ENCODE measurements around the gene DNAH14.
"Not testable (repeated sequence)": the region's sequence is repeated elsewhere in the genome, so short reads cannot be mapped to it uniquely, and the experiment has no call there.

Gene DNAH14

DNA sequence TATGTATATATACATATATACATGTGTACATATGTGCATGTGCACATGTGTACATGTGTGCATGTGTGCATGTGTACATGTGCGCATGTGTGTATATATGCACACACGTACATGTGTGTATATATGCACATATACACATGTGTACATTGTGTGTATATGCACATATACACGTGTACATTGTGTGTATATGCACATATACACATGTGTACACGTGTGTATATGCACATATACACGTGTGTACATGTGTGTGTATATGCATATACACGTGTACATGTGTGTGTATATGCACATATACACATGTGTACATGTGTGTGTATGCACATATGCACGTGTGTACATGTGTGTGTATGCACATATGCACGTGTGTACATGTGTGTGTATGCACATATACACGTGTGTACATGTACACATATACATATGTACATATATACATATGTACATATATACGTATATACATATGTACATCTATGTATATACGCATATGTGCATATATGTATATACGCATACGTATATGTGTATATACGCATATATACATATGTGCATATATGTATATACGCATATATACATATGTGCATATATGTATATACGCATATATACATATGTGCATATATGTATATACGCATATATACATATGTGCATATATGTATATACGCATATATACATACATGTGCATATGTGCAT is 405.8 kb downstream of the DNAH14 start:
- H2BK5ac ChIP-seq (ENCODE audit: low read length); H2AK5ac ChIP-seq (ENCODE audit: low read length); H3K36me3 ChIP-seq (ENCODE audit: control insufficient read depth, insufficient read depth, low read length); H2BK15ac ChIP-seq (replicated peaks; ENCODE audit: low read depth); H4K8ac ChIP-seq (ENCODE audit: low read depth, low read length); H3K4me1 ChIP-seq (ENCODE audit: control insufficient read depth, low read depth, low read length); H3K79me2 ChIP-seq (ENCODE audit: control insufficient read depth, insufficient read depth, low read length); H2BK120ac ChIP-seq (ENCODE audit: low read depth, low read length); H3K27ac ChIP-seq (ENCODE audit: low read depth, low read length); H3K27me3 ChIP-seq (ENCODE audit: insufficient read depth, low read length, poor library complexity); H3K23ac ChIP-seq (ENCODE audit: low read length); H3K9ac ChIP-seq (ENCODE audit: low read length); DNase-seq; H3K4me2 ChIP-seq (ENCODE audit: low read length); H3K18ac ChIP-seq (ENCODE audit: low read length); H3K4ac ChIP-seq (ENCODE audit: low read depth, low read length); H3K56ac ChIP-seq (ENCODE audit: low read length); H3K79me1 ChIP-seq (ENCODE audit: low read length); H4K5ac ChIP-seq (ENCODE audit: low read length); H3K4me3 ChIP-seq (ENCODE audit: low read length): not testable (repeated sequence)
- WGBS (ENCODE audit: extremely low coverage, insufficient coverage, low lambda C conversion rate): no CpG with 5 or more reads among the region's 18 CpGs

GRCh38 chr1:225338545-225338944 is 409.1 kb downstream of the DNAH14 start:
- Histone ChIP-seq H3K9ac (ENCODE audit: low read length) (no peak overlapping the region), H3K4me2 (ENCODE audit: low read length) (no peak overlapping the region), H4K8ac (ENCODE audit: low read depth, low read length) (no peak overlapping the region), H2BK120ac (ENCODE audit: low read depth, low read length) (no peak overlapping the region), H3K56ac (ENCODE audit: low read length) (no peak overlapping the region), H3K27me3 (ENCODE audit: insufficient read depth, low read length, poor library complexity) (no peaks in the 10 kb centered on the region), H2AK5ac (ENCODE audit: low read length) (no peak overlapping the region), H3K4ac (ENCODE audit: low read depth, low read length) (no peak overlapping the region), H3K18ac (ENCODE audit: low read length) (no peak overlapping the region), H3K27ac (ENCODE audit: low read depth, low read length) (no peak overlapping the region), H3K4me3 (ENCODE audit: low read length) (no peak overlapping the region), H2BK15ac (replicated peaks; ENCODE audit: low read depth) (no peak overlapping the region), H3K79me1 (ENCODE audit: low read length) (no peaks in the 10 kb centered on the region), H3K23ac (ENCODE audit: low read length) (no peak overlapping the region), H3K79me2 (ENCODE audit: control insufficient read depth, insufficient read depth, low read length) (no peaks in the 10 kb centered on the region), H3K4me1 (ENCODE audit: control insufficient read depth, low read depth, low read length) (no peaks in the 10 kb centered on the region), H4K5ac (ENCODE audit: low read length) (no peak overlapping the region), H2BK5ac (ENCODE audit: low read length) (no peak overlapping the region), H3K36me3 (ENCODE audit: control insufficient read depth, insufficient read depth, low read length) (no peaks in the 10 kb centered on the region)
- no CpG with 5 or more reads among the region's 3 CpGs for WGBS (ENCODE audit: extremely low coverage, insufficient coverage, low lambda C conversion rate)
- DNase-seq: no peak

DNA sequence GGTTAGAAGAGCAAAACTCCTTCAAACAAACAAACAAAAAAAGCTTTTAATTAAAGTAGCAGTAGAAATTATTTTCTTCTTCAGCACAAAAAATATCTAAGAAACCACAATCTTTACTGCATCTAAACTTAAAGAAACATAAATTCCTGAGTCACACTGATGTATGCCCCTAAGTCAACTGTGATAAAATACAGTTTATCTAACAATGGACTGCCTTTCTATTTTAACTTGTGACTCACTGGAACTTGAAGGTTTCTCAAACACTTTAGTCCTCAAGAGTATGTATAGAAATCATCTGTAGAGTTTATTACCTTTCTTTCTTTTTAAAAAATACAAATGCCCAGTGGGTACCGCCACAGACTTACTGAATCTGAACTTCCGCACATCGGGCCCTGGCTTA is 412.2 kb downstream of the DNAH14 start:
- Histone ChIP-seq H2BK5ac (ENCODE audit: low read length) (no peak overlapping the region), H4K8ac (ENCODE audit: low read depth, low read length) (no peak overlapping the region), H3K27me3 (ENCODE audit: insufficient read depth, low read length, poor library complexity) (no peaks in the 10 kb centered on the region), H3K56ac (ENCODE audit: low read length) (no peak overlapping the region), H3K79me2 (ENCODE audit: control insufficient read depth, insufficient read depth, low read length) (no peaks in the 10 kb centered on the region), H3K27ac (ENCODE audit: low read depth, low read length) (no peak overlapping the region), H3K4me1 (ENCODE audit: control insufficient read depth, low read depth, low read length) (no peaks in the 10 kb centered on the region), H3K79me1 (ENCODE audit: low read length) (no peaks in the 10 kb centered on the region), H2BK120ac (ENCODE audit: low read depth, low read length) (no peak overlapping the region), H3K4me3 (ENCODE audit: low read length) (no peak overlapping the region), H3K23ac (ENCODE audit: low read length) (no peak overlapping the region), H3K18ac (ENCODE audit: low read length) (no peak overlapping the region), H2AK5ac (ENCODE audit: low read length) (no peak overlapping the region), H3K4ac (ENCODE audit: low read depth, low read length) (no peak overlapping the region), H3K36me3 (ENCODE audit: control insufficient read depth, insufficient read depth, low read length) (no peaks in the 10 kb centered on the region), H4K5ac (ENCODE audit: low read length) (no peak overlapping the region), H3K4me2 (ENCODE audit: low read length) (no peak overlapping the region), H2BK15ac (replicated peaks; ENCODE audit: low read depth) (no peak overlapping the region), H3K9ac (ENCODE audit: low read length) (no peak overlapping the region)
- no peak for DNase-seq
- no CpG with 5 or more reads among the region's 3 CpGs for WGBS (ENCODE audit: extremely low coverage, insufficient coverage, low lambda C conversion rate)

- Histone ChIP-seq H2BK120ac (ENCODE audit: low read depth, low read length) (no peak overlapping the region), H3K79me2 (ENCODE audit: control insufficient read depth, insufficient read depth, low read length) (no peaks in the 10 kb centered on the region), H3K56ac (ENCODE audit: low read length) (no peak overlapping the region), H2BK15ac (replicated peaks; ENCODE audit: low read depth) (no peak overlapping the region), H3K27ac (ENCODE audit: low read depth, low read length) (no peak overlapping the region), H3K27me3 (ENCODE audit: insufficient read depth, low read length, poor library complexity) (no peaks in the 10 kb centered on the region), H3K9ac (ENCODE audit: low read length) (no peak overlapping the region), H3K4me2 (ENCODE audit: low read length) (no peak overlapping the region), H3K23ac (ENCODE audit: low read length) (no peak overlapping the region), H2BK5ac (ENCODE audit: low read length) (no peak overlapping the region), H3K18ac (ENCODE audit: low read length) (no peak overlapping the region), H3K4me1 (ENCODE audit: control insufficient read depth, low read depth, low read length) (no peaks in the 10 kb centered on the region), H3K79me1 (ENCODE audit: low read length) (no peaks in the 10 kb centered on the region), H3K4me3 (ENCODE audit: low read length) (no peak overlapping the region), H3K36me3 (ENCODE audit: control insufficient read depth, insufficient read depth, low read length) (no peaks in the 10 kb centered on the region), H4K5ac (ENCODE audit: low read length) (no peak overlapping the region), H3K4ac (ENCODE audit: low read depth, low read length) (no peak overlapping the region), H2AK5ac (ENCODE audit: low read length) (no peak overlapping the region), H4K8ac (ENCODE audit: low read depth, low read length) (no peak overlapping the region)
- DNase-seq: no peak
- no CpG with 5 or more reads among the region's 7 CpGs for WGBS (ENCODE audit: extremely low coverage, insufficient coverage, low lambda C conversion rate)
Measured at GRCh38 chr1:225342695-225343094, 413.2 kb downstream of the DNAH14 start.

GRCh38 chr1:225343618-225344017 is 414.1 kb downstream of the DNAH14 start:
- Histone ChIP-seq H3K4me1 (ENCODE audit: control insufficient read depth, low read depth, low read length) (no peaks in the 10 kb centered on the region), H4K8ac (ENCODE audit: low read depth, low read length) (no peak overlapping the region), H3K4ac (ENCODE audit: low read depth, low read length) (no peak overlapping the region), H3K18ac (ENCODE audit: low read length) (no peak overlapping the region), H3K4me2 (ENCODE audit: low read length) (no peak overlapping the region), H3K56ac (ENCODE audit: low read length) (no peak overlapping the region), H3K79me1 (ENCODE audit: low read length) (no peaks in the 10 kb centered on the region), H3K36me3 (ENCODE audit: control insufficient read depth, insufficient read depth, low read length) (no peaks in the 10 kb centered on the region), H3K27me3 (ENCODE audit: insufficient read depth, low read length, poor library complexity) (no peaks in the 10 kb centered on the region), H2BK5ac (ENCODE audit: low read length) (no peak overlapping the region), H2AK5ac (ENCODE audit: low read length) (no peak overlapping the region), H3K9ac (ENCODE audit: low read length) (no peak overlapping the region), H3K79me2 (ENCODE audit: control insufficient read depth, insufficient read depth, low read length) (no peaks in the 10 kb centered on the region), H3K4me3 (ENCODE audit: low read length) (no peak overlapping the region), H3K23ac (ENCODE audit: low read length) (no peak overlapping the region), H2BK15ac (replicated peaks; ENCODE audit: low read depth) (no peak overlapping the region), H3K27ac (ENCODE audit: low read depth, low read length) (no peak overlapping the region), H4K5ac (ENCODE audit: low read length) (no peak overlapping the region), H2BK120ac (ENCODE audit: low read depth, low read length) (no peak overlapping the region)
- DNase-seq: no peak

DNA sequence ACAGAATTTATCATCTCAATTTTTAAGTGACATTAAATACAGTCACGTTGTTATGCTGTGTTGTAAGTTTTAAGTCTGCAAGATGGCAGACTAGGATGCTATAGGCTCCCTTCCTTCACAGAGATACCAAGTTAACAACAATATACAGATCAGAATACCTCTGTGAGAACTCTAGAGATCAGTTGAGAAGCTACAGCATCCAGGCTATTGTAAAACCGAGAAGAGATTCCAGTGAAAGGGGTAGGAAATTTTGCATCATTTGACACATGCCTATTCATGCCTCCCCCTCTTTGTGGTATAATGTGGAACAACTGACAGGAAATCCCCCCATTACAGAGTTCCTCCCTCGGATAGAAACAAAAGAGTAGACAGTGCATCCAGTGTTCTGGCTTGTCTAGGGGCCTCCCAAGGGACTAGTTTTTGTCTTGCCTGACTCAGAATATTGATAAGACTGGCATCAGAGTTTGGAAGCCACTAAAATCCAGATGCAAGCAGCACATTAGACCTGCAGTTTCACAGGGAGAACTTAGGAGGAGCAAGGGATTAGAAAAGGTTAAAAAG is 417.7 kb downstream of the DNAH14 start:
- Histone ChIP-seq H3K18ac (ENCODE audit: low read length) (no peak overlapping the region), H3K4me3 (ENCODE audit: low read length) (no peak overlapping the region)
- WGBS (ENCODE audit: extremely low coverage, insufficient coverage, low lambda C conversion rate): no CpG with 5 or more reads among the region's 3 CpGs

More for the DNA sequence above, 417.7 kb downstream of the DNAH14 start:
- H2BK120ac ChIP-seq (ENCODE audit: low read depth, low read length): no peak overlapping the region
- no peak overlapping the region for H3K4me2 ChIP-seq (ENCODE audit: low read length)
- no peaks in the 10 kb centered on the region for H3K36me3 ChIP-seq (ENCODE audit: control insufficient read depth, insufficient read depth, low read length)
- DNase-seq: no peak
- H2BK5ac ChIP-seq (ENCODE audit: low read length): no peak overlapping the region
- H3K79me1 ChIP-seq (ENCODE audit: low read length): no peaks in the 10 kb centered on the region
- no peaks in the 10 kb centered on the region for H3K79me2 ChIP-seq (ENCODE audit: control insufficient read depth, insufficient read depth, low read length)
- no peak overlapping the region for H2BK15ac ChIP-seq (replicated peaks; ENCODE audit: low read depth)
- no peak overlapping the region for H3K23ac ChIP-seq (ENCODE audit: low read length)
- no peak overlapping the region for H2AK5ac ChIP-seq (ENCODE audit: low read length)
- H3K4ac ChIP-seq (ENCODE audit: low read depth, low read length): no peak overlapping the region
- H3K9ac ChIP-seq (ENCODE audit: low read length): no peak overlapping the region
- H3K27ac ChIP-seq (ENCODE audit: low read depth, low read length): no peak overlapping the region
- no peak overlapping the region for H3K56ac ChIP-seq (ENCODE audit: low read length)
- H4K8ac ChIP-seq (ENCODE audit: low read depth, low read length): no peak overlapping the region
- no peaks in the 10 kb centered on the region for H3K27me3 ChIP-seq (ENCODE audit: insufficient read depth, low read length, poor library complexity)
- H3K4me1 ChIP-seq (ENCODE audit: control insufficient read depth, low read depth, low read length): no peaks in the 10 kb centered on the region
- H4K5ac ChIP-seq (ENCODE audit: low read length): no peak overlapping the region

Measured in mesendoderm (in vitro differentiated cells).